OCI-LY1 (cell line): ENCODE data around the gene FABP6.

Experiments used
- EZH2 ChIP-seq: fragments of 200-600 bp; sonication (generic), shearing (Covaris generic); IDR thresholded peaks from 2 replicates; pipeline ENCODE4 v1.8.0; 2017; ENCODE audit warnings: borderline replicate concordance, mixed run types, mild to moderate bottlenecking, antibody characterized with exemption, low read length, moderate library complexity, mixed read lengths
- TF ChIP-seq, protein P1 (sequence below): fragments of 200-600 bp; sonication (generic), shearing (Covaris generic); IDR thresholded peaks from 2 replicates; pipeline ENCODE4 v1.5.1; 2017; ENCODE audit warnings: mild to moderate bottlenecking, antibody characterized with exemption, low read length, moderate library complexity, mixed read lengths

GRCh38 chr5:160250226-160250625 lies 20.9 kb downstream of the FABP6 start:
- TF ChIP-seq, protein P1, sequence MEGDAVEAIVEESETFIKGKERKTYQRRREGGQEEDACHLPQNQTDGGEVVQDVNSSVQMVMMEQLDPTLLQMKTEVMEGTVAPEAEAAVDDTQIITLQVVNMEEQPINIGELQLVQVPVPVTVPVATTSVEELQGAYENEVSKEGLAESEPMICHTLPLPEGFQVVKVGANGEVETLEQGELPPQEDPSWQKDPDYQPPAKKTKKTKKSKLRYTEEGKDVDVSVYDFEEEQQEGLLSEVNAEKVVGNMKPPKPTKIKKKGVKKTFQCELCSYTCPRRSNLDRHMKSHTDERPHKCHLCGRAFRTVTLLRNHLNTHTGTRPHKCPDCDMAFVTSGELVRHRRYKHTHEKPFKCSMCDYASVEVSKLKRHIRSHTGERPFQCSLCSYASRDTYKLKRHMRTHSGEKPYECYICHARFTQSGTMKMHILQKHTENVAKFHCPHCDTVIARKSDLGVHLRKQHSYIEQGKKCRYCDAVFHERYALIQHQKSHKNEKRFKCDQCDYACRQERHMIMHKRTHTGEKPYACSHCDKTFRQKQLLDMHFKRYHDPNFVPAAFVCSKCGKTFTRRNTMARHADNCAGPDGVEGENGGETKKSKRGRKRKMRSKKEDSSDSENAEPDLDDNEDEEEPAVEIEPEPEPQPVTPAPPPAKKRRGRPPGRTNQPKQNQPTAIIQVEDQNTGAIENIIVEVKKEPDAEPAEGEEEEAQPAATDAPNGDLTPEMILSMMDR: no peak
- TF ChIP-seq EZH2: no peak
